GM21825 (cell line): ENCODE data around the gene DBF4.

ENCODE experiments used
- ATAC-seq: cut with Tn5 transposase; IDR thresholded peaks from one replicate; pipeline ENCODE4 v1.9.1; 2021; ENCODE audit warnings: mild to moderate bottlenecking, moderate library complexity; ENCODE audit not compliant: unreplicated experiment

DBF4 gene

DNA sequence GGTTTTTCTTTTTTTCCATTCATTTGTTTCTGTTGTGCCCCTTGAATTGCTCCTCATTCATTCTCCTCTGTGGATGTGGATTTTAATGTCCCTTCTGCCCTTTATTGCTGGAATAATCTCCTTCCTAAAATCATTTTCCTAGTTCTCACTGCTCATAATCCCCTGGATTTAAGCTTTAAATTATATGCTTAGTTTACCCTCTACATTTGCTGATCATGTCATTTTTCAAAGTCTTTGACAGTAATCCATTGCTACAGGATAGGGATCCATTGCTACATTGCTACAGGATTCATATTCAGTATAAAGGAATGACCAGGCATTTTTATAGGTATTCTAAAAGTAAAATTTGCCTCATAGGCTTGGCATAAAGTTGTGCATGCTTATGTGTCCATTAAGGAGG is 72.1 kb downstream of the DBF4 start:
- ATAC-seq: no peak
